ENCODE measurements around the gene TKFC. TPM values are rescaled to one million over a fixed set of nuclear protein-coding genes. Genes with fewer than 3 reads are reported as not detected.

TKFC gene
- total RNA-seq, 1 donor from 2014 or later = 35.2 TPM

DNA sequence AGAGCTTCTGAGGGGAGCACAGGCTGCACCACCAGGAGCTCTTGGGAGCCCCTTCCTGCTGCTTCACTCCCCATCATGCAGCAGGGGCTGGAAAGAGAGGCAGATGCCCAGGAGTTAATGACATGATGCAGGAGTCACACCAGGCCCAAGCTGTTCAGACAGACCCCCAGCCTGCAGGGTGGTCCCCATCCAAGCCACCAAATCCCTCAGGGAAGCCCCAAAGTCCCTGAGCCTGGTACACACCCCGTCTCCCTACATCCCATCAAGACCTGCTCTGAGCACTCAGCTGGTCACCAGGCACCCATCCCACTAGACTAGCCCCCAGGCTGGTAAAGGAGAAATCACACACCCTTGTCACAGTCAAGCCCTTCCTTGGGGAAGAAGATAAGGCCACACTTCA lies 17.3 kb downstream of the TKFC start:
- Histone ChIP-seq H3K27me3 (ENCODE audit: control insufficient read depth, insufficient read depth, low read length) (no peaks in the 10 kb centered on the region), H3K4me3 (ENCODE audit: low read depth, low read length) (no peak overlapping the region), H3K36me3 (ENCODE audit: control insufficient read depth, insufficient read depth, low read length) (peaks cover 3% of the 10 kb centered on the region)
- no peak for DNase-seq (ENCODE audit: low read depth)
- TF ChIP-seq CTCF (IDR thresholded peaks at IDR 0.05; ENCODE audit: insufficient read depth, low read length, poor library complexity, severe bottlenecking) = no peak

GRCh38 chr11:61350803-61351202 lies 17.8 kb downstream of the TKFC start:
- peaks cover 3% of the 10 kb centered on the region for H3K36me3 ChIP-seq (ENCODE audit: control insufficient read depth, insufficient read depth, low read length)
- no peak for TF ChIP-seq CTCF (IDR thresholded peaks at IDR 0.05; ENCODE audit: insufficient read depth, low read length, poor library complexity, severe bottlenecking)
- H3K4me3 ChIP-seq (ENCODE audit: low read depth, low read length) = no peak overlapping the region
- DNase-seq (ENCODE audit: low read depth) = no peak
- no peaks in the 10 kb centered on the region for H3K27me3 ChIP-seq (ENCODE audit: control insufficient read depth, insufficient read depth, low read length)

DNA sequence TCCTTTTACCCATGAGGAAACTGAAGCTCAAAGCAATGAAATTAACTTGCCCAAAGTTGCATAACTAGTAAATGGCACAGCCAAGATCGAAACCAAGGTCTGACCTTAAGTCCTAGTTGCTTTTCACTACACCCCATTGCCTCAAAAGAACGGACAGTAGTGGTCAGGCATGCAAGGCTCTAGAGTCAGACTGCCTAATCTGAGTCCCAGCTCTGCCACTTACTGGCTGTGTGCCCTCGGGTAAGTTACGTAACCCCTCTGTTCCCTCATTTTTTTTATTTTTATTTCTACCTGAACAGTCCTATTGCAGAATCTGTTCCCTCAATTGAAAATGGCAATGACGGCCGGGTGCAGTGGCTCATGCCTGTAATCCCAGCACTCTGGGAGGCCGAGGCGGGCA lies 19.0 kb downstream of the TKFC start:
- Histone ChIP-seq H3K36me3 (ENCODE audit: control insufficient read depth, insufficient read depth, low read length) (peaks cover 3% of the 10 kb centered on the region), H3K27me3 (ENCODE audit: control insufficient read depth, insufficient read depth, low read length) (no peaks in the 10 kb centered on the region), H3K4me3 (ENCODE audit: low read depth, low read length) (no peak overlapping the region)
- TF ChIP-seq CTCF (IDR thresholded peaks at IDR 0.05; ENCODE audit: insufficient read depth, low read length, poor library complexity, severe bottlenecking) = no peak
- no peak for DNase-seq (ENCODE audit: low read depth)

- Histone ChIP-seq H3K4me3 (ENCODE audit: low read depth, low read length) (no peak overlapping the region), H3K36me3 (ENCODE audit: control insufficient read depth, insufficient read depth, low read length) (peaks cover 3% of the 10 kb centered on the region)
- no peak for TF ChIP-seq CTCF (IDR thresholded peaks at IDR 0.05; ENCODE audit: insufficient read depth, low read length, poor library complexity, severe bottlenecking)
Measured at GRCh38 chr11:61353131-61354067, 20.4 kb downstream of the TKFC start.

DNA sequence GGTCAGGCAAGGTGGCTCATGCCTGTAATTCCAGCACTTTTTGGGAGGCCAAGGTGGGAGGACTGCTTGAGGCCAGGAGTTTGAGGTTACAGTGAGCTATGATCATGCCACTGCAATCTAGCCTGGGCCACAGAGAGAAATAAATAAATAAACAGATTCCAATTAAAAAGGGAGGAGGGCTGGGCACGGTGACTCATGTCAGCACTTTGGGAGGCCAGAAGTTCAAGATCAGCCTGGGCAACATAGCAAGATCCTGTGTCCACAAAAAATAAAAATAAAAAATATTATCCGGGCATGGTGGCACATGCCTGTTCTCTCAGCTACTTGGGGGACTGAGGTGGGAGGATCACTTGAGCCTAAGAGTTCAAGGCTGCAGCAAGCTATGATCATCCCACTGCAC lies 21.2 kb downstream of the TKFC start:
- H3K4me3 ChIP-seq (ENCODE audit: low read depth, low read length) = no peak overlapping the region
- no peaks in the 10 kb centered on the region for H3K27me3 ChIP-seq (ENCODE audit: control insufficient read depth, insufficient read depth, low read length)
- TF ChIP-seq CTCF (IDR thresholded peaks at IDR 0.05; ENCODE audit: insufficient read depth, low read length, poor library complexity, severe bottlenecking) = no peak
- H3K36me3 ChIP-seq (ENCODE audit: control insufficient read depth, insufficient read depth, low read length) = peaks cover 3% of the 10 kb centered on the region
- DNase-seq (ENCODE audit: low read depth) = no peak

More at GRCh38 chr11:61353131-61354067, 20.4 kb downstream of the TKFC start:
- no peaks in the 10 kb centered on the region for H3K27me3 ChIP-seq (ENCODE audit: control insufficient read depth, insufficient read depth, low read length)
- no peak for DNase-seq (ENCODE audit: low read depth)
